ENCODE results near the gene DCAF15. TPM values are rescaled to one million over a fixed set of nuclear protein-coding genes. Genes with fewer than 3 reads are reported as not detected.
"Not testable (repeated sequence)": the region's sequence is repeated elsewhere in the genome, so short reads cannot be mapped to it uniquely, and the experiment has no call there.

The DCAF15 gene
- total RNA-seq, 5 donors from 2014 or later (not counting 1 experiment from before 2014, with no cell fraction given): 67.3 to 118 (median 110) TPM

- ChIA-PET POLR2A (no interaction called here), CTCF (interaction anchor here in 1 of 2 donors (0.5 kb wide), 1 partner anchor 181 kb away, joined by 3 read pairs; no protein-coding TSS in a partner anchor)
- H3K9me3 Mint-ChIP-seq: no peaks in the 10 kb centered on the region
- 97% methylated on average over 22 of the region's 24 CpGs for WGBS (ENCODE audit: insufficient coverage)
- no peaks in the 10 kb centered on the region for H3K27me3 Mint-ChIP-seq
- peaks cover 20% of the 10 kb centered on the region for H3K36me3 Mint-ChIP-seq
- Histone ChIP-seq H3K27ac (ENCODE audit: low read length) (no peak overlapping the region), H3K4me1 (ENCODE audit: control insufficient read depth in 1 of 2, extremely low read depth in 1 of 2, insufficient read depth in 2 of 2, low read length in 2 of 2) (no peaks in the 10 kb centered on the region), H3K27me3 (replicated peaks in 1 of 2; ENCODE audit: control insufficient read depth in 2 of 2, extremely low read depth in 1 of 2, insufficient read depth in 2 of 2, low read length in 1 of 2) (no peaks in the 10 kb centered on the region), H3K4me3 (ENCODE audit: control insufficient read depth in 1 of 2, extremely low read depth in 1 of 2, low read length in 1 of 2) (no peak overlapping the region), H3K36me3 (ENCODE audit: control insufficient read depth in 2 of 2, extremely low read depth in 1 of 2, insufficient read depth in 1 of 2, low read length in 1 of 2) (peaks cover 39 to 61% of the 10 kb centered on the region in 2 donors), H3K9me3 (no peaks in the 10 kb centered on the region)
- H3K27ac Mint-ChIP-seq: no peak overlapping the region
- DNase-seq (no peak), ATAC-seq (replicated peaks in 1 of 4) (no peak)
- H3K4me1 Mint-ChIP-seq: peaks cover 0 to 4% (median 0%) of the 10 kb centered on the region in 3 donors
- H3K4me3 Mint-ChIP-seq: no peak overlapping the region
Measured at GRCh38 chr19:13965377-13965896, 13.1 kb downstream of the DCAF15 start.

- Mint-ChIP-seq H3K27me3 (no peaks in the 10 kb centered on the region), H3K9me3 (no peaks in the 10 kb centered on the region), H3K36me3 (peaks cover 17% of the 10 kb centered on the region), H3K4me1 (peaks cover 0 to 4% (median 0%) of the 10 kb centered on the region in 3 donors), H3K27ac (no peak overlapping the region), H3K4me3 (no peak overlapping the region)
- Histone ChIP-seq H3K27ac (ENCODE audit: low read length) (no peak overlapping the region), H3K9me3 (no peaks in the 10 kb centered on the region), H3K4me1 (ENCODE audit: control insufficient read depth in 1 of 2, extremely low read depth in 1 of 2, insufficient read depth in 2 of 2, low read length in 2 of 2) (no peaks in the 10 kb centered on the region), H3K27me3 (replicated peaks in 1 of 2; ENCODE audit: control insufficient read depth in 2 of 2, extremely low read depth in 1 of 2, insufficient read depth in 2 of 2, low read length in 1 of 2) (no peaks in the 10 kb centered on the region), H3K4me3 (ENCODE audit: control insufficient read depth in 1 of 2, extremely low read depth in 1 of 2, low read length in 1 of 2) (no peak overlapping the region), H3K36me3 (ENCODE audit: control insufficient read depth in 2 of 2, extremely low read depth in 1 of 2, insufficient read depth in 1 of 2, low read length in 1 of 2) (peaks cover 39 to 58% of the 10 kb centered on the region in 2 donors)
- WGBS (ENCODE audit: insufficient coverage): 95% methylated on average over 19 of the region's 20 CpGs
- DNase-seq (no peak), ATAC-seq (replicated peaks in 1 of 4) (no peak)
- POLR2A ChIA-PET: no interaction called here
- CTCF ChIA-PET: interaction anchor here in 1 of 2 donors (0.5 kb wide), 1 partner anchor 181 kb away, joined by 3 read pairs; no protein-coding TSS in a partner anchor
Measured at GRCh38 chr19:13965926-13966683, 13.8 kb downstream of the DCAF15 start.

- H3K27me3 Mint-ChIP-seq: no peaks in the 10 kb centered on the region
Measured at GRCh38 chr19:13966684-13967128, 14.4 kb downstream of the DCAF15 start.

GRCh38 chr19:13967206-13967605, 14.9 kb downstream of the DCAF15 start:
- POLR2A ChIA-PET: interaction anchor here in 1 of 2 donors (0.5 kb wide), 1 partner anchor 78 kb away, joined by 5 read pairs; no protein-coding TSS in a partner anchor
- H3K27ac Mint-ChIP-seq; H3K4me1 ChIP-seq (ENCODE audit: control insufficient read depth in 1 of 2, extremely low read depth in 1 of 2, insufficient read depth in 2 of 2, low read length in 2 of 2); H3K4me3 ChIP-seq (ENCODE audit: control insufficient read depth in 1 of 2, extremely low read depth in 1 of 2, low read length in 1 of 2); H3K27ac ChIP-seq (ENCODE audit: low read length); H3K4me3 Mint-ChIP-seq; H3K9me3 Mint-ChIP-seq; DNase-seq; H3K27me3 Mint-ChIP-seq; CTCF ChIA-PET; ATAC-seq (replicated peaks in 1 of 4); H3K9me3 ChIP-seq; H3K4me1 Mint-ChIP-seq; H3K27me3 ChIP-seq (replicated peaks in 1 of 2; ENCODE audit: control insufficient read depth in 2 of 2, extremely low read depth in 1 of 2, insufficient read depth in 2 of 2, low read length in 1 of 2): not testable (repeated sequence)
- 98% methylated on average over 7 of the region's 8 CpGs for WGBS (ENCODE audit: insufficient coverage)
- peaks cover 42 to 55% of the 10 kb centered on the region in 2 donors for H3K36me3 ChIP-seq (ENCODE audit: control insufficient read depth in 2 of 2, extremely low read depth in 1 of 2, insufficient read depth in 1 of 2, low read length in 1 of 2)
- H3K36me3 Mint-ChIP-seq: peaks cover 11% of the 10 kb centered on the region

More at GRCh38 chr19:13966684-13967128, 14.4 kb downstream of the DCAF15 start:
- H3K4me3 ChIP-seq (ENCODE audit: control insufficient read depth in 1 of 2, extremely low read depth in 1 of 2, low read length in 1 of 2): no peak overlapping the region
- H3K36me3 ChIP-seq (ENCODE audit: control insufficient read depth in 2 of 2, extremely low read depth in 1 of 2, insufficient read depth in 1 of 2, low read length in 1 of 2): peaks cover 42 to 56% of the 10 kb centered on the region in 2 donors
- Mint-ChIP-seq H3K4me3 (no peak overlapping the region), H3K4me1 (peaks cover 0 to 4% (median 0%) of the 10 kb centered on the region in 3 donors), H3K36me3 (peaks cover 12% of the 10 kb centered on the region), H3K27ac (no peak overlapping the region), H3K9me3 (no peaks in the 10 kb centered on the region)
- H3K9me3 ChIP-seq: no peaks in the 10 kb centered on the region
- H3K27ac ChIP-seq (ENCODE audit: low read length): no peak overlapping the region
- POLR2A ChIA-PET: interaction anchor here in 1 of 2 donors (0.5 kb wide), 1 partner anchor 78 kb away, joined by 5 read pairs; no protein-coding TSS in a partner anchor
- ATAC-seq (replicated peaks in 1 of 4) (no peak), DNase-seq (no peak)
- H3K4me1 ChIP-seq (ENCODE audit: control insufficient read depth in 1 of 2, extremely low read depth in 1 of 2, insufficient read depth in 2 of 2, low read length in 2 of 2): no peaks in the 10 kb centered on the region
- H3K27me3 ChIP-seq (replicated peaks in 1 of 2; ENCODE audit: control insufficient read depth in 2 of 2, extremely low read depth in 1 of 2, insufficient read depth in 2 of 2, low read length in 1 of 2): no peaks in the 10 kb centered on the region
- CTCF ChIA-PET: no interaction called here
- WGBS (ENCODE audit: insufficient coverage): 96% methylated on average over 14 of the region's 14 CpGs

GRCh38 chr19:13968383-13968935, 16.1 kb downstream of the DCAF15 start:
- Histone ChIP-seq H3K4me1 (ENCODE audit: control insufficient read depth in 1 of 2, extremely low read depth in 1 of 2, insufficient read depth in 2 of 2, low read length in 2 of 2) (peaks cover 0 to under 1% of the 10 kb centered on the region in 2 experiments), H3K36me3 (ENCODE audit: control insufficient read depth in 2 of 2, extremely low read depth in 1 of 2, insufficient read depth in 1 of 2, low read length in 1 of 2) (peaks cover 37 to 61% of the 10 kb centered on the region in 2 donors), H3K27me3 (replicated peaks in 1 of 2; ENCODE audit: control insufficient read depth in 2 of 2, extremely low read depth in 1 of 2, insufficient read depth in 2 of 2, low read length in 1 of 2) (no peaks in the 10 kb centered on the region), H3K4me3 (ENCODE audit: control insufficient read depth in 1 of 2, extremely low read depth in 1 of 2, low read length in 1 of 2) (no peak overlapping the region), H3K27ac (ENCODE audit: low read length) (no peak overlapping the region), H3K9me3 (no peaks in the 10 kb centered on the region)
- Mint-ChIP-seq H3K4me1 (peaks cover 0 to 4% (median 0%) of the 10 kb centered on the region in 3 donors), H3K27me3 (no peaks in the 10 kb centered on the region), H3K27ac (no peak overlapping the region), H3K36me3 (peaks cover 15% of the 10 kb centered on the region), H3K4me3 (no peak overlapping the region), H3K9me3 (no peaks in the 10 kb centered on the region)
- WGBS (ENCODE audit: insufficient coverage): 97% methylated on average over 22 of the region's 22 CpGs
- no peak for DNase-seq
- CTCF ChIA-PET: interaction anchor here in 1 of 2 donors (0.7 kb wide), 1 partner anchor 770 kb away, joined by 3 read pairs; no protein-coding TSS in a partner anchor
- POLR2A ChIA-PET: interaction anchor here in 1 of 2 donors (0.5 kb wide), 1 partner anchor 141 kb away, joined by 7 read pairs; no protein-coding TSS in a partner anchor
- no peak for ATAC-seq (replicated peaks in 1 of 4)

- POLR2A ChIA-PET: interaction anchor here in 1 of 2 donors (0.5 kb wide), 1 partner anchor 141 kb away, joined by 7 read pairs; no protein-coding TSS in a partner anchor
- H3K27me3 ChIP-seq (replicated peaks in 1 of 2; ENCODE audit: control insufficient read depth in 2 of 2, extremely low read depth in 1 of 2, insufficient read depth in 2 of 2, low read length in 1 of 2): no peaks in the 10 kb centered on the region
- H3K27ac Mint-ChIP-seq: no peak overlapping the region
- peaks cover 2 to 7% (median 2%) of the 10 kb centered on the region in 3 donors for H3K4me1 Mint-ChIP-seq
- H3K4me1 ChIP-seq (ENCODE audit: control insufficient read depth in 1 of 2, extremely low read depth in 1 of 2, insufficient read depth in 2 of 2, low read length in 2 of 2): peaks cover 0 to 6% of the 10 kb centered on the region in 2 experiments
- H3K4me3 Mint-ChIP-seq: no peak overlapping the region
- H3K9me3 Mint-ChIP-seq: no peaks in the 10 kb centered on the region
- ATAC-seq (replicated peaks in 1 of 4) (no peak), DNase-seq (no peak)
- no peak overlapping the region for H3K4me3 ChIP-seq (ENCODE audit: control insufficient read depth in 1 of 2, extremely low read depth in 1 of 2, low read length in 1 of 2)
- CTCF ChIA-PET: interaction anchor here in 1 of 2 donors (0.7 kb wide), 1 partner anchor 65 kb away, joined by 3 read pairs; no protein-coding TSS in a partner anchor
- 96% methylated on average over 18 of the region's 18 CpGs for WGBS (ENCODE audit: insufficient coverage)
- peaks cover 34 to 65% of the 10 kb centered on the region in 2 donors for H3K36me3 ChIP-seq (ENCODE audit: control insufficient read depth in 2 of 2, extremely low read depth in 1 of 2, insufficient read depth in 1 of 2, low read length in 1 of 2)
- H3K27me3 Mint-ChIP-seq: no peaks in the 10 kb centered on the region
- no peaks in the 10 kb centered on the region for H3K9me3 ChIP-seq
- H3K36me3 Mint-ChIP-seq: peaks cover 16% of the 10 kb centered on the region
- H3K27ac ChIP-seq (ENCODE audit: low read length): no peak overlapping the region
Measured at GRCh38 chr19:13968999-13969398, 16.7 kb downstream of the DCAF15 start.

Measured in T-cell (primary cell).